Measurements from ENCODE around the gene ECI1. TPM values are rescaled to one million over a fixed set of nuclear protein-coding genes. Genes with fewer than 3 reads are reported as not detected.

The ECI1 gene
- total RNA-seq, 2 experiments from 2014 or later, result 10.1 to 12.5 TPM

DNA sequence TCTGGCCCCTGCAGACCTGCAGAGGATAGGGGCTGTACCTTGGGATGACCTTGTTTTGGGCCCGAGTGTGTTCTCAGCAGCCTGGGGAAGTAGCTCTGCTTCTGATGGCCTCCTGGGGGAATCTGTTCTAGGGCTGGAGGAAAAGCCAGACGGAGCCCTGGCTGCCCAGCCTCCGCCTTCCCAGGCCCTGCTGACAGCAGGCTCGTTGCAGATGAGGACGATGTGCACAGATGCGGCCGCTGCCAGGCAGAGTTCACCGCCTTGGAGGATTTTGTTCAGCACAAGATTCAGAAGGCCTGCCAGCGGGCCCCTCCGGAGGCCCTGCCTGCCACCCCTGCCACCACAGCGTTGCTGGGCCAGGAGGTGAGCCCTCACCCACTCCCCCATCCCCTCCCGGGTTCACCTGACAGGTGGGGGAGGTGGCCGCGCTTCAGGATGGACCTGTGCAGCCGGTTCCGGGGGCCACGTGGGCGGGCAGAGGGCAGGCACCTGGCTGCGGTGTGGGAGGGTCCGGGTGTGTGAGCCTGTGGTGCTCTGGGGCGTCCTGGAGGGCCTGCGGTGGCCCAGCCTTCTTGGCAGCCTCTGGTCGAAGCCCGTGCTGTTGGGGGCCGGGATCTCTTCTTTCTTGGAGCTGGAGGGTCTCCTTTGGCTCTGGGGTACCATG, 23.1 kb downstream of the ECI1 start:
- H3K9me3 Mint-ChIP-seq, result no peaks in the 10 kb centered on the region
- peaks cover 12% of the 10 kb centered on the region for H3K4me1 Mint-ChIP-seq (ENCODE audit: low read depth)
- H3K9me3 ChIP-seq (ENCODE audit: control insufficient read depth in 1 of 2, insufficient read depth in 1 of 2, low read length in 2 of 2), result no peaks in the 10 kb centered on the region
- H3K27ac ChIP-seq (ENCODE audit: low read depth in 1 of 2, low read length in 2 of 2), result no peak overlapping the region
- DNase-seq (no peak), ATAC-seq (ENCODE audit: poor library complexity) (no peak)
- ChIA-PET POLR2A (no interaction called here), CTCF (no interaction called here)
- no peak overlapping the region for H3K4me3 ChIP-seq (ENCODE audit: low read length)
- H3K4me3 Mint-ChIP-seq, result no peak overlapping the region
- no peak overlapping the region for H3K27ac Mint-ChIP-seq
- peaks cover 22% of the 10 kb centered on the region for H3K4me1 ChIP-seq (ENCODE audit: insufficient read depth, low read length)
- no peaks in the 10 kb centered on the region for H3K27me3 ChIP-seq (ENCODE audit: control insufficient read depth in 1 of 2, insufficient read depth in 2 of 2, low read length in 2 of 2)
- TF ChIP-seq, protein P1, sequence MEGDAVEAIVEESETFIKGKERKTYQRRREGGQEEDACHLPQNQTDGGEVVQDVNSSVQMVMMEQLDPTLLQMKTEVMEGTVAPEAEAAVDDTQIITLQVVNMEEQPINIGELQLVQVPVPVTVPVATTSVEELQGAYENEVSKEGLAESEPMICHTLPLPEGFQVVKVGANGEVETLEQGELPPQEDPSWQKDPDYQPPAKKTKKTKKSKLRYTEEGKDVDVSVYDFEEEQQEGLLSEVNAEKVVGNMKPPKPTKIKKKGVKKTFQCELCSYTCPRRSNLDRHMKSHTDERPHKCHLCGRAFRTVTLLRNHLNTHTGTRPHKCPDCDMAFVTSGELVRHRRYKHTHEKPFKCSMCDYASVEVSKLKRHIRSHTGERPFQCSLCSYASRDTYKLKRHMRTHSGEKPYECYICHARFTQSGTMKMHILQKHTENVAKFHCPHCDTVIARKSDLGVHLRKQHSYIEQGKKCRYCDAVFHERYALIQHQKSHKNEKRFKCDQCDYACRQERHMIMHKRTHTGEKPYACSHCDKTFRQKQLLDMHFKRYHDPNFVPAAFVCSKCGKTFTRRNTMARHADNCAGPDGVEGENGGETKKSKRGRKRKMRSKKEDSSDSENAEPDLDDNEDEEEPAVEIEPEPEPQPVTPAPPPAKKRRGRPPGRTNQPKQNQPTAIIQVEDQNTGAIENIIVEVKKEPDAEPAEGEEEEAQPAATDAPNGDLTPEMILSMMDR (IDR thresholded peaks at IDR 0.05), result no peak
- H3K36me3 ChIP-seq (ENCODE audit: insufficient read depth, low read length), result peaks cover 53% of the 10 kb centered on the region
- no peaks in the 10 kb centered on the region for H3K27me3 Mint-ChIP-seq
- peaks cover 19% of the 10 kb centered on the region for H3K36me3 Mint-ChIP-seq (ENCODE audit: low read depth)
- intact Hi-C loops (cut with DNase I, micrococcal nuclease), result no loop called here

DNA sequence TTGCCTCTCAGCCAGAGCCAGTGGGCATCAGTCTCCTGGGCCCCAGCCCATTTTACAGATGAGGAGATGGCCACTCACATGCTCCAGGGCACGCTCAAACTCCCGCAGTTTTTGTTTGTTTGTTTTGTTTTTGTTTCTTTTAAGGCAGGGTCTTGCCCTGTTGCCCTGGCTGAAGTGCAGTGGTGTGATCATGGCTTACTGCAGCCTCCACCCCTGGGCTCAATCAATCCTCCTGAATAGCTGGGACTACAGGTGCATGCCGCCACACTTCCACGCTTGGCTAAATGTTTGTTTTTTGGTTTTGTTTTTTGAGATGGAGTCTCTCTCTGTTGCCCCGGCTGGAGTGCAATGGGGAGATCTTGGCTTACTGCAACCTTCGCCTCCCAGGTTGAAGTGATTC, 24.5 kb downstream of the ECI1 start:
- Histone ChIP-seq H3K4me1 (ENCODE audit: insufficient read depth, low read length) (peaks cover 30% of the 10 kb centered on the region), H3K36me3 (ENCODE audit: insufficient read depth, low read length) (peaks cover 39% of the 10 kb centered on the region), H3K4me3 (ENCODE audit: low read length) (no peak overlapping the region), H3K9me3 (ENCODE audit: control insufficient read depth in 1 of 2, insufficient read depth in 1 of 2, low read length in 2 of 2) (no peaks in the 10 kb centered on the region), H3K27ac (ENCODE audit: low read depth in 1 of 2, low read length in 2 of 2) (no peak overlapping the region), H3K27me3 (ENCODE audit: control insufficient read depth in 1 of 2, insufficient read depth in 2 of 2, low read length in 2 of 2) (no peaks in the 10 kb centered on the region)
- no peaks in the 10 kb centered on the region for H3K27me3 Mint-ChIP-seq
- ATAC-seq (ENCODE audit: poor library complexity) (no peak), DNase-seq (no peak)
- TF ChIP-seq, protein P1 (IDR thresholded peaks at IDR 0.05), result no peak
- no peaks in the 10 kb centered on the region for H3K9me3 Mint-ChIP-seq
- H3K27ac Mint-ChIP-seq, result no peak overlapping the region
- H3K36me3 Mint-ChIP-seq (ENCODE audit: low read depth), result peaks cover 17% of the 10 kb centered on the region
- no peak overlapping the region for H3K4me3 Mint-ChIP-seq
- ChIA-PET CTCF (no interaction called here), POLR2A (interaction anchor here (1.1 to 1.3 kb wide), 2 partner anchors 10 to 23 kb away, joined by 3 to 5 read pairs; partner anchors contain the start of gene DNASE1L2)
- intact Hi-C loops (cut with DNase I, micrococcal nuclease), result no loop called here
- H3K4me1 Mint-ChIP-seq (ENCODE audit: low read depth), result peaks cover 15% of the 10 kb centered on the region

DNA sequence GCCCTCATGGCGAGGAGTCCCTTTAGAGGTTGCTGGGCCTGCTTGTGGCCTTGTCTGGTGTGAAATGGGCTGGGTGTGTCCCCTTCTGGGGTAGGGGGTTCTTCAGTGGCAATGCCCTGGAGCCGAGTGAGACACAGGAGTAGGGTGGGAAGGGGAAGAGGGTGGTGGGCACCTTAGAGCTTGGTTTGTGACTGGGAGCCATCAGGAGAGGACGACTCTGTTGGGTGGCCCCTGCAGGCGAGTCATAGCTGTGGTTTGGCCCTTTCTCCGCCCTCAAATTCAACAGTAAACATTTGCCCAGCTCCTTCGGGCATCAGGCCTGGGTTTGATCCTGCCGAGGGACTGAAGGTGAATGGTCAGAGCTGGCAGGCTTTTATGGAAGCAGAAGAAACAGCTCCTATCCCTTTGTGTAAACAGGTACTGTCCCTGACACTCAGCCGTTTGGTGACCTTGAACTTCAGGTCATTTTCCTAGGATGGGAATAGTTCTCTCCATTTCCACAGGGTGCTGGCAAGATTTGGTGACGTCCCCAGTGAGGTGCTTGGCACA, 25.1 kb downstream of the ECI1 start:
- ChIA-PET CTCF (no interaction called here), POLR2A (interaction anchor here (1.1 to 1.3 kb wide), 2 partner anchors 11 to 24 kb away, joined by 3 to 5 read pairs; partner anchors contain the start of gene DNASE1L2)
- H3K4me3 ChIP-seq (ENCODE audit: low read length), result no peak overlapping the region
- H3K27me3 ChIP-seq (ENCODE audit: control insufficient read depth in 1 of 2, insufficient read depth in 2 of 2, low read length in 2 of 2), result no peaks in the 10 kb centered on the region
- no peaks in the 10 kb centered on the region for H3K9me3 ChIP-seq (ENCODE audit: control insufficient read depth in 1 of 2, insufficient read depth in 1 of 2, low read length in 2 of 2)
- Mint-ChIP-seq H3K27me3 (no peaks in the 10 kb centered on the region), H3K4me3 (peak overlapping the region; percentile 71), H3K4me1 (ENCODE audit: low read depth) (peaks cover 15% of the 10 kb centered on the region), H3K27ac (no peak overlapping the region), H3K36me3 (ENCODE audit: low read depth) (peaks cover 15% of the 10 kb centered on the region), H3K9me3 (no peaks in the 10 kb centered on the region)
- TF ChIP-seq, protein P1 (IDR thresholded peaks at IDR 0.05), result no peak
- H3K4me1 ChIP-seq (ENCODE audit: insufficient read depth, low read length), result peaks cover 30% of the 10 kb centered on the region
- H3K36me3 ChIP-seq (ENCODE audit: insufficient read depth, low read length), result peaks cover 33% of the 10 kb centered on the region
- no peak for ATAC-seq (ENCODE audit: poor library complexity)
- DNase-seq, result no peak
- intact Hi-C loops (cut with DNase I, micrococcal nuclease), result no loop called here
- no peak overlapping the region for H3K27ac ChIP-seq (ENCODE audit: low read depth in 1 of 2, low read length in 2 of 2)

Data from CD4-positive, alpha-beta T cell (primary cell).